Stimulated activated CD4-positive, alpha-beta T cell treated with anti-CD3 and anti-CD28 coated beads, Interleukin-1b, Interleukin-23, amount 100 ng/mL, for 1 hour (primary cell): ENCODE results near the gene RAP2C.

Source experiments
- DNase-seq, 2 donors: peaks; one replicate each; pipeline ENCODE4 v3.0.0-alpha.2; 2020; ENCODE audit warnings: low read depth in 2 of 2

The RAP2C gene

GRCh38 chrX:132219343-132219768, at the start of gene RAP2C:
Gene RAP2C, minus strand, starts transcription at chrX:132219447. Its CDS starts 2,179 bp downstream, at chrX:132217268.
- no peak for DNase-seq

GRCh38 chrX:132267392-132267791, 48.1 kb upstream of the RAP2C start:
- DNase-seq: no peak

DNA sequence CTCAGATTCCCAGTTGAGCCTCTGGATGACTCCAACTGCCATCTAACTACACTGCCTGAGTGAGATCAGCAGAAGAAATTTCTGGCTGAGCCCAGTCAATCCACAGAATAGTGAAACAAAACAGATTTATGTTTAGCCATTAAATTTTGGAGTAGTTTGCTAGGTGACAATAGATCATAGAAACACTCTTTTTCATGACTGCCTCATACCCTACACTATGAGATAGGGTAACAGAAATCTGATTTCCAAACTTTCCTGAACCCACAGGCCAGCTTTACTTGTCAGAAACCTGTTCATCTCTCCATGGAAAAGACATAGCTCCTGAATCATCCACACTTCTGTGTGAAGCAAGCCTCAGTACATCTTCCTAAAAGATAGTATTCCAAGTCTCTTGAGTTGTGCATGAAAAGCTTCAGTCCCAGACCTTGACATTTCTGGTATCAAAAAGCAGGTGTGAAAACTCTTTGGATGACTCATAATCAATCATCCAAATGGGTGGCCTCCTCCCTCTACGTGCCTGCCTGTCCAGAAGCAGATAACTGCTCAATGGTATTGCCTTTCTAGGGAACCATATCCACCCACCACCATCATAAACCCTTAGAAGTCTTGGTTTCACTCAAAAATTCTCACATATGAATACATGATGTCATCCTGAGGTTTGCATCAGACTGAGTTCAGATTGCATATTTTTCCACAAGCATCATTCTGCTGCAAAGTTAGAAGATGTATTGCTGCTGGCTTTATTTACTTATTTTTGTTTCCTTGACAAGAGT, 47.5 kb upstream of the RAP2C start:
- DNase-seq: no peak

GRCh38 chrX:132263127-132263526, 43.9 kb upstream of the RAP2C start:
- no peak for DNase-seq

GRCh38 chrX:132258509-132258908, 39.3 kb upstream of the RAP2C start:
- DNase-seq: no peak

- no peak for DNase-seq
These were observed 37.9 kb upstream of the RAP2C start for GRCh38 chrX:132257116-132257515.

GRCh38 chrX:132236121-132236520, 16.9 kb upstream of the RAP2C start:
- no peak for DNase-seq

DNA sequence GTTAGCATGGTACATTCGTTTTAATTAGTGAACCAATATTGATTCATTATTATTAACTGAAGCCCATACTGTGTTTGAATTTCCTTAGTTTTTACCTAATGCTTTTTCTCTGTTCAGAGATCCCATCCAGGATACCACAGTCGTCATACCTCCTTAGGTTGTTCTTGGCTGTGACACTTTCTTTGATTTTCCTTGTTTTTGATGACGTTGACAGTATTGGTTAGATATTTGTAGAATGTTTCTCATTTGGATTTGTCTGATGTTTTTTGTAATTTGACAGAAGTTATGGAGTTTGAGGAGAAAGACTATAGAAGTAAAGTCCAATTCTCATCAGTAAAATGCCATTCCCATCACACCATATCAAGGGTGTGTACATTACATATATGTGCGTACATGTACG, 16.2 kb upstream of the RAP2C start:
- DNase-seq: no peak

DNA sequence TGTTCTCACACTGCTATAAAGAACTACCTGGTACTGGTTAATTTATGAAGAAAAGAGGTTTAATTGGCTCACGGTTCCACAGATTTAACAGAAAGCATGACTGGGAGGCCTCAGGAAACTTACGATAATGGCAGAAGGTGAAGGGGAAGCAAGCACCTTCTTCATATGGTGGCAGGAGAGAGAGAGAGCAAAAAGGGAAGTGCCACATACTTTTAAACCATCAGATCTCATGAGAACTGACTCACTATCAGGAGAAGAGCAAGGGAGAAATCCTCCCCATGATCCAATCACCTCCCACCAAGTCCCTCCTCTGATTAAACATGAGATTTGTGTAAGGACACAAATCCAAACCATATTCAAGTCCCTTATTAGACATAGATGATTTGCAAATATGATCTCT, 12.3 kb upstream of the RAP2C start:
- DNase-seq: no peak

GRCh38 chrX:132227383-132228112, 8.3 kb upstream of the RAP2C start:
- no peak for DNase-seq

GRCh38 chrX:132226169-132226568, 6.9 kb upstream of the RAP2C start:
- DNase-seq: no peak

- peak; percentile 42 to 48 for DNase-seq
These were observed 991 bp downstream of the RAP2C start for GRCh38 chrX:132218100-132218812.

DNA sequence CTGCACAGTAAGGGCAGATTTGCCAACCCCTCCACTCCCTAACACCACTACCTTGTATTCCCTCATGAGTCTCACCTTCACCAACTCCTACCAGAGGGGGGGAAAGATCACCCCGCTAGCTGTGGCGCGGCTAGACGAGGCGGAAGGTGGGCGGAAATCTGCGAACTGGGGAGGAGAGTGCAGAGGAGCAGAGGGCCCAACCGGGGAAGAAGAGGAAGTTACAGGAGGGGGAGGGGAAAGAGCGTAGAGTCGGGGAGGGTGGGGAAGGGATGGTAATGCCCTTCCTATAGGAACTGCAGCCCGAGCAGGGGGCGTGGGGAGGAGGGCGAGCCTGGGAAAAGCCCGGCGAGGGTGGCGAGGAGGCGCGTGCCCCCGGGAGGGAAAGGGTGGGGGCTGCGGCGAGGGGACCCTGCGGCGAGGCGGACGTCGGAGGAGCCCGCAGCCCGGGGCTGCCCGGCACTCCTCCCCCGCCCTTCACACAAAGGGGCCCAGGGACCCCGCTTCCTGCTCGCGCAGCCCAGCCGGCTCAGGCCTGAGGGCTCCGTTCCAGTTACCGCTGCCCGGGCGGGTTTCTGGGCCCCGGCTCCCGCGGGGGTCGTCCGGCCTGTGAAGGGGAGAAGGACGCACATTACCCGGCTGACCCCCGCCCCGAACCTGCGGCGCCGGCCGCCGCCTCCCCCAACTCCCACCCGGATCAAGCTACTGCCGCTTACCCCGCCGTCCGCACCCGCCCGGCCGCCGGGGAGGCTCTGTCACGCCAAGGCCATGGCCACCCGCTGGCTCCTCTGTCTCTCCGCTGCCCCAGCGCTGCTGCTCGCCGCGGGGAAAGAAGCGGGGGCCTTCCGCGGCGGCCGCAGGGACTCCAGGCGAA, 1.8 kb downstream of the RAP2C start:
- peak; percentile 41 to 42 for DNase-seq

- no peak for DNase-seq
These were observed 2.4 kb downstream of the RAP2C start for GRCh38 chrX:132216806-132217202.

GRCh38 chrX:132216283-132216682, 3.0 kb downstream of the RAP2C start:
- DNase-seq: no peak

GRCh38 chrX:132214518-132214917, 4.7 kb downstream of the RAP2C start:
- no peak for DNase-seq

- no peak for DNase-seq
These were observed 9.7 kb downstream of the RAP2C start for GRCh38 chrX:132209527-132209926.

GRCh38 chrX:132208422-132208821, 10.8 kb downstream of the RAP2C start:
- DNase-seq: no peak

DNA sequence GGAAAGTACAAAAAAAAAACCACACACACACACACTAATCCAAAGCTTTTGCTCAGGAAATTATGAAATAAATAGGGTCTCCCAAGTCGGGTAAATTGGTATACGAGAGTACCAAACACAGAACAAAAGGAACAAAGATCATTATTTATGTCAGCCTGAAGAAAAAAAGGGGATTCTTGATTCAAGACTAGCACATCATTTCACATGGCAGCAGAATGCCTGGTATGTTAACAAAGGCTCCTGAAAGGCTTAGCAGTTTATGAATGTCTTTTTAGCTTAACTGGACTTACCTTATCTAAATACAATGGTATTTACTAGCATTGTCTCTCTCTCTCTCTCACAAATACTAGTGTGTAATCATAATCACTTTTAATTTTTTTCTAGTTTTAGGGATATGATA, 11.3 kb downstream of the RAP2C start:
- DNase-seq: no peak

DNA sequence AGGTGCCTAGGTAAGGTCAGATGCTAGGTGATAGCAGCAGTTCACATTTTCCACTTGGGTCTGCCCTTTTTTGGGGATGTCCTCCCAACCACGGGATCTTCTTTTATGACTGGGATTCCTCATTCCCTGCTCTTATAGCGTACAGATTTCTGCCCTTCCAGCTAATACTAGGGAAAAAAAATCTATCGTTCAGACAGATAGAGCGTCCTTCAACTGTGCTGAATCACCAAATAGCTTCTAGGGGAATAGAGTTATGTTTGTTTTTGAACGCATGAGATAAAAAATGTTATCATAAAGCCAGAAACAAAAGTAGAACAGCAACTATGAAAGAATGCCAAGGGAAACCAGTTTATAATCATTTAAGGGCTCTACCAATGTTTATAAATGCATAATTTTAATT, 13.0 kb downstream of the RAP2C start:
- DNase-seq: no peak

- DNase-seq: no peak
These were observed 14.6 kb downstream of the RAP2C start for GRCh38 chrX:132204629-132205028.

- no peak for DNase-seq
These were observed 18.3 kb downstream of the RAP2C start for GRCh38 chrX:132200976-132201375.
